Stomach (tissue), 9 donors: ENCODE measurements around the gene RPRML. TPM values are rescaled to one million over a fixed set of nuclear protein-coding genes. Genes with fewer than 3 reads are reported as not detected.
"Not testable (repeated sequence)": the region's sequence is repeated elsewhere in the genome, so short reads cannot be mapped to it uniquely, and the experiment has no call there.

Experiments
- DNase-seq, 2 donors: peaks; one replicate each; pipeline versions ENCODE4 v3.0.0 to v3.0.0-alpha.2; 2013 to 2019
- H3K27ac ChIP-seq, 5 donors: fragments of 200-600 bp in 4 of 5; sonication (generic) in 4 of 5; one replicate each; pipeline ENCODE4 v1.5.1; 2013 to 2019; ENCODE audit warnings: mild to moderate bottlenecking in 1 of 5, moderate library complexity in 1 of 5
- H3K27me3 ChIP-seq, 3 donors: fragments of 200-600 bp; sonication (generic); one replicate each; pipeline ENCODE4 v1.5.1; 2017 to 2019; ENCODE audit warnings: mixed run types in 1 of 3
- H3K36me3 ChIP-seq, 4 donors: fragments of 200-600 bp; sonication (generic); 1 replicate in 3 of 4; 2 replicates in 1 of 4; pipeline ENCODE4 v1.5.1; 2016 to 2019
- H3K4me1 ChIP-seq, 4 donors: fragments of 200-600 bp; sonication (generic); one replicate each; pipeline ENCODE4 v1.5.1; 2016 to 2019
- H3K4me3 ChIP-seq, 4 donors: fragments of 200-600 bp; sonication (generic) in 3 of 4; one replicate each; pipeline ENCODE4 v1.5.1; 2016 to 2019; ENCODE audit warnings: mild to moderate bottlenecking in 1 of 4
- H3K9me3 ChIP-seq, 4 donors: fragments of 200-600 bp; sonication (generic); one replicate each; pipeline ENCODE4 v1.5.1; 2016 to 2019
- EP300 ChIP-seq: sonication (generic); formaldehyde crosslinking; IDR thresholded peaks from one replicate; pipeline ENCODE4 v1.6.1; 2017; ENCODE audit warnings: antibody characterized with exemption
- POLR2A ChIP-seq, 4 donors: fragments of 450-650 bp; IDR thresholded peaks; one replicate each; pipeline ENCODE4 v1.6.1; 2016; ENCODE audit warnings: antibody characterized with exemption in 4 of 4, control low read depth in 2 of 4, mild to moderate bottlenecking in 1 of 4, moderate library complexity in 1 of 4
- POLR2AphosphoS5 ChIP-seq, 3 donors: sonication (generic); formaldehyde crosslinking; IDR thresholded peaks; one replicate each; pipeline ENCODE4 v1.6.1; 2016; ENCODE audit warnings: antibody characterized with exemption in 3 of 3
- WGBS, 5 donors: extraction: QIAGEN DNeasy Blood & Tissue Kit in 3 of 5; methylation state at CpG; one replicate each; pipeline versions ENCODE4 v1.1.5 to v1.1.7; 2013 to 2018; 5-methylcytosine and 5-hydroxymethylcytosine counted together
- intact Hi-C: fragments of 100-400 bp; cut with DNase I; formaldehyde crosslinking; loops from one replicate; pipeline ENCODE4 v1.15.1; 2023; ENCODE audit warnings: low total_unique reads
- polyA plus RNA-seq, 3 donors: library from polyadenylated mRNA; stranded (reverse); fragments of 200-250 nt; gene quantifications; one replicate each; pipeline ENCODE4 v1.2.3, GENCODE V29; 2013
- total RNA-seq, 5 donors: library from RNA; depleted of rRNA; stranded (reverse); fragments of >200 nt; gene quantifications; one replicate each; pipeline versions ENCODE4 v1.1.0 to v1.2.3, GENCODE V29; 2014 to 2016
- TF ChIP-seq, protein P1 (sequence below), 7 experiments: fragments of 450-650 bp in 4 of 7; fragments of 200-600 bp in 3 of 7; sonication (generic) in 3 of 7; IDR thresholded peaks; one replicate each; pipeline ENCODE4 v1.5.1; 2016 to 2019; ENCODE audit warnings: antibody characterized with exemption in 7 of 7, control low read depth in 2 of 7, mild to moderate bottlenecking in 1 of 7
- donor health status: healthy with polysubstance abuse.
- donor health status: Bipolar disorder and iron deficiency.
- donor health status: healthy.

RPRML gene
- total and polyA plus RNA-seq, 8 donors: 0.37 to 2.4 (median 0.40) TPM; not detected in 5

DNA sequence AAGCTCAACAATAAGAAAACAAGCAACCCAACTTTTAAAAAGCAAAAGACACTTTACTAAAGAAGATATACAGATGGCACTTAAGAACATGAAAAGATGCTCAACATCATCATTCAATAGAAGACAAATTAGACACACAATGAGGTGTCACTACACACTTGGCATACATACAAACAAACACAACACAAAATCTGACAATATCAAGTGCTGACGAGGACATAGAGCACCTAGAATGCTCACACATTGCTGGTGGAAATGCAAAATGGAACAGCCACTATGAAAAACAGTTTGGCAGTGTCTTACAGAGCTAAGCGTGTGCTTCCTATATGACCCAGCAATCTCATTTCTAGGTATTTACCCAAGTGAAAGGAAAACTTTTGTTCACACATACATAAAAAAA, 18.9 kb downstream of the RPRML start:
- no peaks in the 10 kb centered on the region for H3K4me1 ChIP-seq
- intact Hi-C loops: no loop called here
- 36 to 43% (median 42%) methylated on average over 2 of the region's 2 CpGs for WGBS, 5 donors
- no peak overlapping the region for H3K4me3 ChIP-seq
- peaks cover 0 to 6% (median 2%) of the 10 kb centered on the region in 4 donors for H3K36me3 ChIP-seq
- no peak for TF ChIP-seq POLR2AphosphoS5 (IDR thresholded peaks at IDR 0.05)
- TF ChIP-seq, protein P1, sequence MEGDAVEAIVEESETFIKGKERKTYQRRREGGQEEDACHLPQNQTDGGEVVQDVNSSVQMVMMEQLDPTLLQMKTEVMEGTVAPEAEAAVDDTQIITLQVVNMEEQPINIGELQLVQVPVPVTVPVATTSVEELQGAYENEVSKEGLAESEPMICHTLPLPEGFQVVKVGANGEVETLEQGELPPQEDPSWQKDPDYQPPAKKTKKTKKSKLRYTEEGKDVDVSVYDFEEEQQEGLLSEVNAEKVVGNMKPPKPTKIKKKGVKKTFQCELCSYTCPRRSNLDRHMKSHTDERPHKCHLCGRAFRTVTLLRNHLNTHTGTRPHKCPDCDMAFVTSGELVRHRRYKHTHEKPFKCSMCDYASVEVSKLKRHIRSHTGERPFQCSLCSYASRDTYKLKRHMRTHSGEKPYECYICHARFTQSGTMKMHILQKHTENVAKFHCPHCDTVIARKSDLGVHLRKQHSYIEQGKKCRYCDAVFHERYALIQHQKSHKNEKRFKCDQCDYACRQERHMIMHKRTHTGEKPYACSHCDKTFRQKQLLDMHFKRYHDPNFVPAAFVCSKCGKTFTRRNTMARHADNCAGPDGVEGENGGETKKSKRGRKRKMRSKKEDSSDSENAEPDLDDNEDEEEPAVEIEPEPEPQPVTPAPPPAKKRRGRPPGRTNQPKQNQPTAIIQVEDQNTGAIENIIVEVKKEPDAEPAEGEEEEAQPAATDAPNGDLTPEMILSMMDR (IDR thresholded peaks at IDR 0.05): no peak
- no peak for TF ChIP-seq POLR2A (IDR thresholded peaks at IDR 0.05)
- no peak for TF ChIP-seq EP300
- H3K9me3 ChIP-seq: peaks cover 0 to 4% (median 0%) of the 10 kb centered on the region in 4 donors
- H3K27ac ChIP-seq: no peak overlapping the region
- peaks cover 0 to 6% (median 0%) of the 10 kb centered on the region in 3 donors for H3K27me3 ChIP-seq
- no peak for DNase-seq

DNA sequence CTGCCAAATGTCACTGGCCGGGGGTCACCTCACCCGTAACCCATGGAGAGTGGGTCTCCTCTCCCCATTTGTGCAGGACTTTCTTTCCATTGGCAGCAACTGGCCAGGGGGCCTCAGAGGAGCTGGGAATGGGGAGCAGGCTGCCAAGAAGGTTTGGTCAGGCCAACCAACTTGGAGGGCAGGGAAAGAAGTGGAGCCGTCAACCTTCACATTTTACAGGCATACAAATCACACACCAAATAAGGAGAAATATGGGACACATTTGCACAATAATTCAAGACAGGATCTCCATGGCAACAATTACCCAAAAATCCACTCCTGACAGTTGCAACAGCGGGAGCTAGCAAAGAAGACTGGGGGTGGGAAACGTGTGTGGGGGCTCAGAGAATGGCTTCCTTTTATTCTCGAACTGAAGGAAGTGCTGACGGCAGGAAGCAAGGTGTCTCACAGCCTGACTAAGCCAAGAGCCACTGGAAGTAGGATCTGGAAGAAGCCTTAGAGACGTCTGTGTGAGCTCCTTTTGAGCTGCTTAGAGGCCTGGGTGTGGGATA, 20.9 kb downstream of the RPRML start:
- Histone ChIP-seq H3K9me3 (peaks cover 0 to 4% (median 0%) of the 10 kb centered on the region in 4 donors), H3K4me1 (no peaks in the 10 kb centered on the region), H3K36me3 (peaks cover 0 to 6% (median 2%) of the 10 kb centered on the region in 4 donors), H3K4me3 (no peak overlapping the region), H3K27ac (no peak overlapping the region), H3K27me3 (peaks cover 0 to 6% (median 0%) of the 10 kb centered on the region in 3 donors)
- TF ChIP-seq POLR2AphosphoS5 (IDR thresholded peaks at IDR 0.05) (no peak), POLR2A (IDR thresholded peaks at IDR 0.05) (no peak), EP300 (no peak)
- TF ChIP-seq, protein P1 (IDR thresholded peaks at IDR 0.05): no peak
- no peak for DNase-seq
- intact Hi-C loops: no loop called here
- 63 to 72% (median 64%) methylated on average over 8 of the region's 8 CpGs for WGBS, 5 donors

DNA sequence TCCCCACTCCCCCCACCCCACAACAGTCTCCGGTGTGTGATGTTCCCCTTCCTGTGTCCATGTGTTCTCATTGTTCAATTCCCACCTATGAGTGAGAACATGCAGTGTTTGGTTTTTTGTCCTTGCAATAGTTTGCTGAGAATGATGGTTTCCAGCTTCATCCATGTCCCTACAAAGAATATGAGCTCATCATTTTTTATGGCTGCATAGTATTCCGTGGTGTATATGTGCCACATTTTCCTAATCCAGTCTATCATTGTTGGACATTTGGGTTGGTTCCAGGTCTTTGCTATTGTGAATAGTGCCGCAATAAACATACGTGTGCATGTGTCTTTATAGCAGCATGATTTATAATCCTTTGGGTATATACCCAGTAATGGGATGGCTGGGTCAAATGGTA, 25.9 kb downstream of the RPRML start:
- H3K27ac ChIP-seq, DNase-seq, H3K36me3 ChIP-seq, intact Hi-C loops, H3K4me3 ChIP-seq, H3K9me3 ChIP-seq: not testable (repeated sequence)
- Histone ChIP-seq H3K4me1 (peaks cover 0 to 10% (median 0%) of the 10 kb centered on the region in 4 donors), H3K27me3 (peaks cover 0 to 11% (median 4%) of the 10 kb centered on the region in 3 donors)
- 77 to 100% (median 85%) methylated on average over 1 to 2 of the region's 4 CpGs for WGBS, 5 donors

DNA sequence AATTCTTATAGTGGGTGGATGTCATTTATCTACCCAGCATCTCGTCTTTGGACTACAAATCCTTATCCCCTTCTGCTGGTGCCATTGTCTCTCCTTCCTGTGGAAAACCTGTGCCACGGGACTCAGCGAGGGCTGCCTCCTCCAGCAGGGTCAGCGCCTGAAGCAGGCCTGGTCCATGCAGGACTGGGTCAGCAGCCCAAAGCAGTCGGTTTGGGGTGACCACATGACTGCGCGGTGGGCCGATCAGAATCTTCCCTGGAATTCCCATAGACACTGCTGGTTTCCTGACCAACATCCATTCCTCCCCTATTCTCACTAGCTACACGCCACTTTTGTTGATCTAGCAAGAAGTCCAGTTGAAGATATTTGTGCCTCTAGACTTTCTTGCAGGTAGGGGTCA, 26.9 kb downstream of the RPRML start:
- no peak overlapping the region for H3K27ac ChIP-seq
- H3K36me3 ChIP-seq: peaks cover 0 to 8% (median 5%) of the 10 kb centered on the region in 4 donors
- H3K4me3 ChIP-seq: no peak overlapping the region
- no peak for DNase-seq
- 62 to 78% (median 67%) methylated on average over 9 of the region's 9 CpGs for WGBS, 5 donors
- intact Hi-C loops: no loop called here
- TF ChIP-seq EP300: no peak
- no peaks in the 10 kb centered on the region for H3K9me3 ChIP-seq
- H3K27me3 ChIP-seq: peaks cover 0 to 11% (median 4%) of the 10 kb centered on the region in 3 donors
- peaks cover 0 to 10% (median 0%) of the 10 kb centered on the region in 4 donors for H3K4me1 ChIP-seq

DNA sequence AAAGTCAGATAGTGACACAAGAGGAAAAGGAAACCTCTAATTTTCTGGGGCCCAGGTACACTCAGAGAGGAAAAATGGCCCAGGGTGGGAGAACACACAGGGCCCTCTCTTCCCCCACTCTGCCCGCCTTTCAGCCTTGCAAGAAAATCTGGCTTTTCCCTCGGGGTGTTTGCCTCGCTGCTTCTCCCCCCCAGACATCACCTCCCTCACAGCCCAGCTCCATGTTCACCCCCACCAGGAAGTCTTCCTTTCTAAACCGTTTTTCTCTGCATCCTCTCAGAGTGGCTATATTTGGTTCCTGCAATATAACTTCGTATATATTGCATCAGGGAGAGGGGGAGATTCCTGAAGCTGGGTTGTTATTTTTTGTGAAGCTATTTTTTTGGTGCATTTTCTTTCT, 27.3 kb downstream of the RPRML start:
- Histone ChIP-seq H3K4me1 (peaks cover 0 to 10% (median 0%) of the 10 kb centered on the region in 4 donors), H3K36me3 (peaks cover 0 to 8% (median 5%) of the 10 kb centered on the region in 4 donors), H3K27ac (no peak overlapping the region), H3K9me3 (no peaks in the 10 kb centered on the region), H3K4me3 (no peak overlapping the region), H3K27me3 (peaks cover 0 to 7% (median 4%) of the 10 kb centered on the region in 3 donors)
- TF ChIP-seq, protein P1 (IDR thresholded peaks at IDR 0.05): no peak
- TF ChIP-seq EP300: no peak
- TF ChIP-seq POLR2AphosphoS5 (IDR thresholded peaks at IDR 0.05): no peak
- TF ChIP-seq POLR2A (IDR thresholded peaks at IDR 0.05): no peak
- intact Hi-C loops: no loop called here
- no peak for DNase-seq
- 23 to 35% (median 31%) methylated on average over 5 of the region's 5 CpGs for WGBS, 5 donors
